ENCODE data around the gene PCSK5.

DNA sequence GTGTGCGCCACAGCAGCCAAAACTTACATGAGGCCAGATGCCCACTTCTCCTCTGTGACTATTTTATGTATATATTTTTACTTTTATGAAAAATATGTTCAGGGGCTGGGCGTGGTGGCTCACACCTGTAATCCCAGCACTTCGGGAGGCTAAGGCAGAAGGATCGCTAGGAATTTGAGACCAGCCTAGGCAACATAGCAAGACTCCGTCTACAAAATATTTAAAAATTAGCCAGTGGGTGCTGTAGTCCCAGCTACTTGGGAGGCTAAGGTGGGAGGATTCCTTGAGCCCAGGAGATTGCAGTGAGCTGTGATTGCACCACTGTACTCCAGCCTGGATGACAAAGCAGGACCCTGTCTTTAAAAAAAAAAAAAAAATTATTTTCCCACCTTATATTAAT is 420.5 kb downstream of the PCSK5 start:
- TF ChIP-seq CTCF (optimal IDR thresholded peaks at IDR 0.05 in 1 of 3, IDR thresholded peaks at IDR 0.05 in 1 of 3, conservative IDR thresholded peaks at IDR 0.05 in 1 of 3; ENCODE audit: extremely low read depth in 1 of 3, insufficient read depth in 2 of 3, low read length in 3 of 3): no peak
- TF ChIP-seq EZH2 (IDR thresholded peaks at IDR 0.05; ENCODE audit: low read length): no peak
